SK-N-MC (cell line): ENCODE data around the gene WFDC1.

Source experiments
- DNase-seq: peaks from one replicate; pipeline ENCODE4 v3.0.0-alpha.2; 2011; ENCODE audit warnings: low read depth, low spot score
- H3K27ac ChIP-seq: fragments of 200-600 bp; sonication (generic); 2 replicates; pipeline ENCODE4 v1.5.1; 2016; ENCODE audit warnings: mixed run types
- H3K36me3 ChIP-seq: fragments of 200-600 bp; sonication (generic); 2 replicates; pipeline ENCODE4 v1.6.1; 2017; ENCODE audit warnings: antibody characterized with exemption, low read length, mixed read lengths; ENCODE audit not compliant: insufficient read depth
- H3K4me3 ChIP-seq: fragments of 200-600 bp; sonication (generic); 2 replicates; pipeline ENCODE4 v1.5.1; 2016
- H3K9ac ChIP-seq: fragments of 200-600 bp; sonication (generic); 2 replicates; pipeline ENCODE4 v1.8.0; 2017; ENCODE audit warnings: mixed run types, mixed read lengths; ENCODE audit not compliant: insufficient read length
- H3K9me3 ChIP-seq: fragments of 200-600 bp; sonication (generic); 2 replicates; pipeline ENCODE4 v1.6.1; 2017; ENCODE audit warnings: low read depth, mild to moderate bottlenecking, antibody characterized with exemption, low read length, moderate library complexity, mixed read lengths
- EZH2 ChIP-seq: fragments of 200-600 bp; sonication (generic); IDR thresholded peaks from one replicate; pipeline ENCODE4 v1.6.1; 2017; ENCODE audit warnings: antibody characterized with exemption
- FOXP2 ChIP-seq: optimal IDR thresholded peaks from 2 replicates; pipeline ENCODE3; 2011; ENCODE audit warnings: mild to moderate bottlenecking, moderate library complexity; ENCODE audit not compliant: insufficient read depth; ENCODE audit errors: extremely low read length, control extremely low read depth
- POLR2AphosphoS5 ChIP-seq: IDR thresholded peaks from 2 replicates; pipeline ENCODE4 v1.6.1; 2012; ENCODE audit warnings: mild to moderate bottlenecking, low read depth, low read length, borderline replicate concordance

The WFDC1 gene

DNA sequence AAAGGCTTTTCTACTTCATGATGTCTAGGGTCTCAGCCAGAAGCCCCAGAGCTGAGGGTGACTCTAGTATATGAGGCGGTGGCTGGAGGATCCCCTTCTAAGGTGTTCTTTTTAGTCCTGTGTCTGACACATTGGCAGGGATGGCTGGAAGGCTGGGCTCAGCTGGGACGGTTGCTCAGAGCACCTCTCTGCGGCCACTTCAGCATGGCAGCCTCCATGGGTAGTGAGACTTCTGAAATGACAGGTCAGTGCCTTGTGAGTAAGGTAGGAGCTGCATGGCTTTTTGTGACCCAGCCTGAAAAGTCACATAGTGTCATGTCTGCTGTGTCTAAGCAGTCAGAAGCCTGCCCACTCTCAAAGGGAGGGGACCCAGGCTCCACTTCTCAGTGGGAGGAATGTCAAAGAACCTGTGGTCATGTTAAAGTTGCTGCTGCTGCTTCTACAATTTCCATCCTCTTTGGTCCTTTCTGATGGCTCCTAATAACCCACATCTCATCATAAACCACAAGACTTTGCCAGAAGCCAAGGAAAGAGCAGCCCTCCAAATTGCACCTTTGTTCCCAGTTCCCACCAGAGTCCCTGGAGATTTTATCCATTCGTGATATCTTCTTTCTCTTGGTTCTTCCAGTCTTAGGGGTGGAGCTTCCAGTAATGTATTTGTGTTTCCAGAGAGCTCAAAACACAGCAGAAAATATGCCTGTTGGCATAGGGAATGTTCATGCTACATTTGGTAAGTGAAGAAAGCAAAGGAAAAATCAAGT, 39.4 kb upstream of the WFDC1 start:
- H3K9me3 ChIP-seq, result no peaks in the 10 kb centered on the region
- no peak overlapping the region for H3K27ac ChIP-seq
- H3K9ac ChIP-seq, result no peak overlapping the region
- DNase-seq, result no peak
- no peaks in the 10 kb centered on the region for H3K36me3 ChIP-seq
- TF ChIP-seq FOXP2 (no peak), POLR2AphosphoS5 (no peak), EZH2 (no peak)
- no peak overlapping the region for H3K4me3 ChIP-seq

- Histone ChIP-seq H3K27ac (no peak overlapping the region), H3K9me3 (no peaks in the 10 kb centered on the region), H3K4me3 (no peak overlapping the region), H3K9ac (no peak overlapping the region), H3K36me3 (no peaks in the 10 kb centered on the region)
- no peak for DNase-seq
- TF ChIP-seq POLR2AphosphoS5 (no peak), FOXP2 (no peak), EZH2 (no peak)
Measured at GRCh38 chr16:84258266-84258665, 36.4 kb upstream of the WFDC1 start.

DNA sequence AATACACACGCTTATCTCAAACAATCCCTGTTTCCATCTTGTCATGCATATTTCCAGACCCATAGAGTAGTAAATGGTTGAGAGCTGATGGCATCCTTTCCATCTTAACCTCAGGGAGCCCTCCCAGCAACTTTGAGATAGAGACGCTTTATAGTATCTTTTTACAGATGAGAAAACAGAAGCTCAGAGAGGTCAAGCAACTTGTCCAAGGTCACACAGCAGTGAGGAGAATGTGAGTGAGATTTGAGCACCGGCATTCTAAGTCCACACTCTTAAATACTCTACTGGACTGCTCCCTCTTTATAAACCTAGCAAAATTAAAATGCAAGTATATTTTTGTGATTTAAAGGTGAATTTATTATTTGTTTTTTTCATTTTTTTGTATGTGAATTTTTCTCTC, 35.0 kb upstream of the WFDC1 start:
- Histone ChIP-seq H3K9me3 (no peaks in the 10 kb centered on the region), H3K36me3 (no peaks in the 10 kb centered on the region), H3K9ac (no peak overlapping the region), H3K4me3 (no peak overlapping the region), H3K27ac (no peak overlapping the region)
- DNase-seq, result no peak
- TF ChIP-seq POLR2AphosphoS5 (no peak), EZH2 (no peak), FOXP2 (no peak)

- H3K9me3 ChIP-seq, result no peaks in the 10 kb centered on the region
- no peak overlapping the region for H3K27ac ChIP-seq
- H3K36me3 ChIP-seq, result no peaks in the 10 kb centered on the region
- no peak for TF ChIP-seq FOXP2
- no peak for TF ChIP-seq POLR2AphosphoS5
- TF ChIP-seq EZH2, result no peak
- H3K9ac ChIP-seq, result no peak overlapping the region
- no peak overlapping the region for H3K4me3 ChIP-seq
- DNase-seq, result no peak
Measured at GRCh38 chr16:84260766-84261554, 33.7 kb upstream of the WFDC1 start.

GRCh38 chr16:84262031-84262430, 32.6 kb upstream of the WFDC1 start:
- TF ChIP-seq POLR2AphosphoS5 (no peak), FOXP2 (no peak), EZH2 (no peak)
- Histone ChIP-seq H3K9me3 (no peaks in the 10 kb centered on the region), H3K27ac (no peak overlapping the region), H3K4me3 (no peak overlapping the region), H3K36me3 (no peaks in the 10 kb centered on the region), H3K9ac (no peak overlapping the region)
- no peak for DNase-seq

DNA sequence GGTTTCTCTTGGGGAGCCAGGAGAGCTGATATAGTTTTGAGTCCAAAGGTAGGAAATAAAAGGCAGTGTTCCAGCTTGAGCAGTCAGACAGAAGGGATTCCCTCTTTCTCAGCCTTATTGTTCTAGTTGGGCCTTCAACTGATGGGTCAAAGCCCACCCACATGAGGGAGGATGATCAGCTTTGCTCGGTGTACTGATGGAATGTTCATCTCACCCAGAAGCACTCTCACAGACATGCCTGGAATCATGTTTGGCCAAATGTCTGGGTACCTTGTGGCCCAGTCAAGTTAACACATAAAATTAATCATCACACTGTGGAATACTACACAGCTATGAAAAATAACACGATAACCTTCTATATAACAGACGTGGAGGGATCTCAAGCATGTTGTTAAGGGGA, 31.7 kb upstream of the WFDC1 start:
- no peaks in the 10 kb centered on the region for H3K9me3 ChIP-seq
- no peaks in the 10 kb centered on the region for H3K36me3 ChIP-seq
- no peak for TF ChIP-seq FOXP2
- no peak for TF ChIP-seq POLR2AphosphoS5
- TF ChIP-seq EZH2, result no peak
- H3K27ac ChIP-seq, result no peak overlapping the region
- H3K4me3 ChIP-seq, result no peak overlapping the region
- H3K9ac ChIP-seq, result no peak overlapping the region
- DNase-seq, result no peak

DNA sequence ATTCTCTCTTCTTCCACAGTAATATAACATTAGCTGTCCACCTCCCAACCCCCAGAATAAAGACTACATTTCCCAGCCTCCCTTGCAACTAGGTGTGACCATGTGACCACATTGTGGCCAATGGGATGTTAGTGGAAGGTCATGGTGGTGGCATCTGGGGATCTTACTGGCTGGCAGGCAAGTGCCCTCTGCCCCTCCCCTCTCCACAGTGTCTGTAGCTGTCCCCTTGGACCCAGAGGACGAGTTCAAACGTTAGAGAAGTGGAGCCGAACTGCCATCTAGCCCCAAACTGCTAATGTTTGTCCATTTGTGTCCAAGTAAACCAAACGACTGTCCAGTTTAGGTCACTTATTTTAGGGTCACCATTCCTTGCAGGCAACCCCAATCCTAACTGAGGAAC, 28.2 kb upstream of the WFDC1 start:
- TF ChIP-seq POLR2AphosphoS5 (no peak), EZH2 (no peak), FOXP2 (no peak)
- no peak for DNase-seq
- Histone ChIP-seq H3K4me3 (no peak overlapping the region), H3K27ac (no peak overlapping the region), H3K9ac (no peak overlapping the region), H3K9me3 (no peaks in the 10 kb centered on the region), H3K36me3 (no peaks in the 10 kb centered on the region)

- no peak for TF ChIP-seq POLR2AphosphoS5
- TF ChIP-seq FOXP2, result no peak
- no peak for TF ChIP-seq EZH2
- no peaks in the 10 kb centered on the region for H3K36me3 ChIP-seq
- no peaks in the 10 kb centered on the region for H3K9me3 ChIP-seq
Measured at GRCh38 chr16:84267380-84267779, 27.3 kb upstream of the WFDC1 start.

More at GRCh38 chr16:84267380-84267779, 27.3 kb upstream of the WFDC1 start:
- Histone ChIP-seq H3K4me3 (no peak overlapping the region), H3K9ac (no peak overlapping the region), H3K27ac (no peak overlapping the region)
- no peak for DNase-seq
